GM23248 (cell line): Measurements from ENCODE around the gene SLC44A5. TPM values are rescaled to one million over a fixed set of nuclear protein-coding genes. Genes with fewer than 3 reads are reported as not detected.

Experiments
- DNase-seq: peaks from one replicate; pipeline ENCODE4 v3.0.0-alpha.2; 2015
- H2AFZ ChIP-seq: fragments of 200-600 bp; sonication (generic); 2 replicates; pipeline ENCODE4 v1.6.1; 2016; ENCODE audit warnings: antibody characterized with exemption
- H3F3A ChIP-seq: fragments of 200-600 bp; sonication (generic); 2 replicates; pipeline ENCODE4 v1.6.1; 2016; ENCODE audit warnings: mild to moderate bottlenecking, antibody characterized with exemption, mixed run types; ENCODE audit not compliant: insufficient read depth
- H3K27ac ChIP-seq: fragments of 200-600 bp; sonication (generic); 2 replicates; pipeline ENCODE4 v1.5.1; 2016; ENCODE audit warnings: mild to moderate bottlenecking
- H3K27me3 ChIP-seq: fragments of 200-600 bp; sonication (generic); replicated peaks from 2 replicates; pipeline ENCODE4 v1.6.1; 2016; ENCODE audit warnings: mild to moderate bottlenecking; ENCODE audit not compliant: insufficient read depth
- H3K36me3 ChIP-seq: fragments of 200-600 bp; sonication (generic); 2 replicates; pipeline ENCODE4 v1.6.1; 2016; ENCODE audit warnings: low read depth, mild to moderate bottlenecking
- H3K4me1 ChIP-seq: fragments of 200-600 bp; sonication (generic); 2 replicates; pipeline ENCODE4 v1.6.1; 2016; ENCODE audit warnings: mild to moderate bottlenecking; ENCODE audit not compliant: insufficient read depth
- H3K4me2 ChIP-seq: fragments of 200-600 bp; sonication (generic); one replicate; pipeline ENCODE4 v1.6.1; 2016; ENCODE audit warnings: mild to moderate bottlenecking; ENCODE audit not compliant: unreplicated experiment
- H3K4me3 ChIP-seq: fragments of 200-600 bp; sonication (generic); 2 replicates; pipeline ENCODE4 v1.5.1; 2016; ENCODE audit warnings: mild to moderate bottlenecking
- H3K79me2 ChIP-seq: fragments of 200-600 bp; sonication (generic); 2 replicates; pipeline ENCODE4 v1.6.1; 2016; ENCODE audit warnings: mild to moderate bottlenecking; ENCODE audit not compliant: insufficient read depth
- H3K9ac ChIP-seq: fragments of 200-600 bp; sonication (generic); 2 replicates; pipeline ENCODE4 v1.6.1; 2016; ENCODE audit warnings: mild to moderate bottlenecking
- H3K9me2 ChIP-seq: fragments of 200-600 bp; sonication (generic); 2 replicates; pipeline ENCODE4 v1.6.1; 2016; ENCODE audit warnings: mixed run types, mild to moderate bottlenecking, moderate library complexity; ENCODE audit not compliant: insufficient read depth
- H3K9me3 ChIP-seq: fragments of 200-600 bp; sonication (generic); one replicate; pipeline ENCODE4 v1.6.1; 2017; ENCODE audit warnings: low read depth
- H4K20me1 ChIP-seq: fragments of 200-600 bp; sonication (generic); 2 replicates; pipeline ENCODE4 v1.6.0; 2016; ENCODE audit not compliant: insufficient read depth
- EZH2 ChIP-seq: fragments of 200-600 bp; sonication (generic); IDR thresholded peaks from 2 replicates; pipeline ENCODE4 v1.6.1; 2018; ENCODE audit warnings: antibody characterized with exemption, mild to moderate bottlenecking; ENCODE audit not compliant: insufficient read depth, poor library complexity, severe bottlenecking
- EZH2phosphoT487 ChIP-seq: fragments of 200-600 bp; sonication (generic); IDR thresholded peaks from 2 replicates; pipeline ENCODE4 v1.6.1; 2018; ENCODE audit warnings: antibody characterized with exemption, moderate library complexity, mild to moderate bottlenecking, low read depth; ENCODE audit not compliant: insufficient read depth
- WGBS, 2 experiments: methylation state at CpG; one replicate each; pipeline ENCODE4 v1.1.6; 2015 to 2017; ENCODE audit warnings: low lambda C conversion rate in 2 of 2, low coverage in 1 of 2; ENCODE audit errors: missing lambda C conversion rate in 2 of 2; 5-methylcytosine and 5-hydroxymethylcytosine counted together
- in situ Hi-C: fragments of 300-500 bp; cut with MboI; formaldehyde crosslinking; loops from 2 replicates; pipeline ENCODE4 v1.15.0; 2020
- polyA plus RNA-seq: library from polyadenylated mRNA; unstranded; fragments of >200 nt; fragmentation: Nextera tagmentation; extraction: Ambion mirVana; gene quantifications from 2 replicates; pipeline ENCODE4 v1.2.1, GENCODE V29; 2016
- total RNA-seq: library from RNA; depleted of rRNA; stranded (reverse); fragments of >200 nt; shearing (Covaris generic); gene quantifications from 2 replicates; pipeline ENCODE4 v1.2.3, GENCODE V29; 2014

The SLC44A5 gene
- total and polyA plus RNA-seq, 2 experiments from 2014 or later: not detected

GRCh38 chr1:75334876-75335389, 276.0 kb downstream of the SLC44A5 start:
- in situ Hi-C loops: no loop called here
- no peak overlapping the region for H3K4me2 ChIP-seq
- no peak overlapping the region for H3K27ac ChIP-seq
- no peaks in the 10 kb centered on the region for H3K9me3 ChIP-seq
- no peaks in the 10 kb centered on the region for H3K4me1 ChIP-seq
- no peaks in the 10 kb centered on the region for H4K20me1 ChIP-seq
- H3K4me3 ChIP-seq: no peak overlapping the region
- no peaks in the 10 kb centered on the region for H3K9me2 ChIP-seq
- H3K36me3 ChIP-seq: no peaks in the 10 kb centered on the region
- no peak for TF ChIP-seq EZH2phosphoT487
- TF ChIP-seq EZH2: no peak
- WGBS, 2 experiments: 19 to 20% methylated on average over 4 of the region's 4 CpGs
- no peaks in the 10 kb centered on the region for H3K79me2 ChIP-seq
- no peak overlapping the region for H2AFZ ChIP-seq
- H3K9ac ChIP-seq: no peak overlapping the region
- no peaks in the 10 kb centered on the region for H3F3A ChIP-seq
- no peak for DNase-seq
- H3K27me3 ChIP-seq: no peaks in the 10 kb centered on the region

GRCh38 chr1:75330624-75331023, 280.3 kb downstream of the SLC44A5 start:
- no peak for DNase-seq
- no peaks in the 10 kb centered on the region for H3F3A ChIP-seq
- H2AFZ ChIP-seq: no peak overlapping the region
- H3K9me2 ChIP-seq: no peaks in the 10 kb centered on the region
- no peak overlapping the region for H3K4me3 ChIP-seq
- no peaks in the 10 kb centered on the region for H3K4me1 ChIP-seq
- no peaks in the 10 kb centered on the region for H3K79me2 ChIP-seq
- H3K27ac ChIP-seq: no peak overlapping the region
- H4K20me1 ChIP-seq: no peaks in the 10 kb centered on the region
- in situ Hi-C loops: no loop called here
- no peak for TF ChIP-seq EZH2phosphoT487
- TF ChIP-seq EZH2: no peak
- H3K27me3 ChIP-seq: no peaks in the 10 kb centered on the region
- H3K9me3 ChIP-seq: no peaks in the 10 kb centered on the region
- no peak overlapping the region for H3K4me2 ChIP-seq
- no peak overlapping the region for H3K9ac ChIP-seq
- no peaks in the 10 kb centered on the region for H3K36me3 ChIP-seq

- Histone ChIP-seq H2AFZ (no peak overlapping the region), H3K27ac (no peak overlapping the region), H3K9me3 (no peaks in the 10 kb centered on the region), H3K9me2 (no peaks in the 10 kb centered on the region), H3K9ac (no peak overlapping the region), H3K4me1 (no peaks in the 10 kb centered on the region), H3K27me3 (no peaks in the 10 kb centered on the region), H3F3A (no peaks in the 10 kb centered on the region), H3K4me3 (no peak overlapping the region), H3K4me2 (no peak overlapping the region), H3K79me2 (no peaks in the 10 kb centered on the region), H4K20me1 (no peaks in the 10 kb centered on the region), H3K36me3 (no peaks in the 10 kb centered on the region)
- in situ Hi-C loops: no loop called here
- TF ChIP-seq EZH2 (no peak), EZH2phosphoT487 (no peak)
- DNase-seq: no peak
- 5 to 7% methylated on average over 4 of the region's 4 CpGs for WGBS, 2 experiments
These were observed 282.2 kb downstream of the SLC44A5 start for GRCh38 chr1:75328691-75329090.

GRCh38 chr1:75327395-75327794, 283.5 kb downstream of the SLC44A5 start:
- in situ Hi-C loops: no loop called here

GRCh38 chr1:75317976-75318375, 292.9 kb downstream of the SLC44A5 start:
- TF ChIP-seq EZH2 (no peak), EZH2phosphoT487 (no peak)
- no peak overlapping the region for H3K9ac ChIP-seq
- H3K9me3 ChIP-seq: no peaks in the 10 kb centered on the region
- no peaks in the 10 kb centered on the region for H3K4me1 ChIP-seq
- H3K4me3 ChIP-seq: no peak overlapping the region
- no peak overlapping the region for H3K4me2 ChIP-seq
- no peak for DNase-seq
- H3K36me3 ChIP-seq: no peaks in the 10 kb centered on the region
- H2AFZ ChIP-seq: no peak overlapping the region
- H4K20me1 ChIP-seq: no peaks in the 10 kb centered on the region
- no peaks in the 10 kb centered on the region for H3K27me3 ChIP-seq
- no peaks in the 10 kb centered on the region for H3K79me2 ChIP-seq
- H3K9me2 ChIP-seq: no peaks in the 10 kb centered on the region
- 24 to 25% methylated on average over 4 of the region's 4 CpGs for WGBS, 2 experiments
- H3F3A ChIP-seq: no peaks in the 10 kb centered on the region
- H3K27ac ChIP-seq: no peak overlapping the region
- in situ Hi-C loops: no loop called here

More at GRCh38 chr1:75327395-75327794, 283.5 kb downstream of the SLC44A5 start:
- Histone ChIP-seq H3F3A (no peaks in the 10 kb centered on the region), H4K20me1 (no peaks in the 10 kb centered on the region), H3K9ac (no peak overlapping the region), H2AFZ (no peak overlapping the region), H3K4me1 (no peaks in the 10 kb centered on the region), H3K79me2 (no peaks in the 10 kb centered on the region), H3K36me3 (no peaks in the 10 kb centered on the region), H3K27ac (no peak overlapping the region), H3K9me3 (no peaks in the 10 kb centered on the region), H3K4me3 (no peak overlapping the region), H3K4me2 (no peak overlapping the region), H3K27me3 (no peaks in the 10 kb centered on the region), H3K9me2 (no peaks in the 10 kb centered on the region)
- 16 to 20% methylated on average over 2 of the region's 2 CpGs for WGBS, 2 experiments
- no peak for DNase-seq
- TF ChIP-seq EZH2 (no peak), EZH2phosphoT487 (no peak)
